Superior temporal gyrus (tissue), 1 donor: ENCODE data around the gene NNAT.
"Not testable (repeated sequence)": the region's sequence is repeated elsewhere in the genome, so short reads cannot be mapped to it uniquely, and the experiment has no call there.

Experiments
- DNase-seq: peaks from one replicate; pipeline ENCODE4 v3.0.0-alpha.2; 2016; ENCODE audit errors: extremely low spot score

Gene NNAT

GRCh38 chr20:37521061-37521771 is at the start of gene NNAT:
TSS of gene NNAT (plus strand) at chr20:37521250. CDS start at chr20:37521332, 82 bp downstream.
- no peak for DNase-seq

GRCh38 chr20:37471741-37472235 is 49.3 kb upstream of the NNAT start:
- DNase-seq = no peak

GRCh38 chr20:37472435-37472834 is 48.6 kb upstream of the NNAT start:
- not testable (repeated sequence) for DNase-seq

GRCh38 chr20:37473249-37474000 is 47.6 kb upstream of the NNAT start:
- no peak for DNase-seq

GRCh38 chr20:37474386-37474785 is 46.7 kb upstream of the NNAT start:
- DNase-seq = no peak

GRCh38 chr20:37475252-37475651 is 45.8 kb upstream of the NNAT start:
- DNase-seq = peak; percentile 60

- DNase-seq = no peak
Observed at GRCh38 chr20:37477041-37477440, 44.0 kb upstream of the NNAT start.

- no peak for DNase-seq
Observed at GRCh38 chr20:37479266-37479665, 41.8 kb upstream of the NNAT start.

GRCh38 chr20:37479925-37480691 is 40.9 kb upstream of the NNAT start:
- no peak for DNase-seq

GRCh38 chr20:37480919-37481318 is 40.1 kb upstream of the NNAT start:
- DNase-seq = no peak

GRCh38 chr20:37481610-37482009 is 39.4 kb upstream of the NNAT start:
- DNase-seq = no peak

GRCh38 chr20:37484331-37484730 is 36.7 kb upstream of the NNAT start:
- DNase-seq = no peak

- DNase-seq = not testable (repeated sequence)
Observed at GRCh38 chr20:37486209-37486608, 34.8 kb upstream of the NNAT start.

- DNase-seq = peak; percentile 60
Observed at GRCh38 chr20:37490663-37491350, 30.2 kb upstream of the NNAT start.

GRCh38 chr20:37492096-37492625 is 28.9 kb upstream of the NNAT start:
- DNase-seq = no peak

GRCh38 chr20:37492945-37493344 is 28.1 kb upstream of the NNAT start:
- DNase-seq = no peak

- DNase-seq = no peak
Observed at GRCh38 chr20:37494301-37494700, 26.7 kb upstream of the NNAT start.

GRCh38 chr20:37494796-37495195 is 26.3 kb upstream of the NNAT start:
- DNase-seq = no peak

GRCh38 chr20:37498066-37498665 is 22.9 kb upstream of the NNAT start:
- DNase-seq = no peak

- DNase-seq = no peak
Observed at GRCh38 chr20:37500311-37500710, 20.7 kb upstream of the NNAT start.

- no peak for DNase-seq
Observed at GRCh38 chr20:37501940-37502339, 19.1 kb upstream of the NNAT start.
